Measurements from ENCODE around the gene SPOCD1. TPM values are rescaled to one million over a fixed set of nuclear protein-coding genes. Genes with fewer than 3 reads are reported as not detected.

SPOCD1 gene
- total RNA-seq, 1 donor from 2014 or later: 0.19 TPM

GRCh38 chr1:31791131-31791858, 24.5 kb downstream of the SPOCD1 start:
- intact Hi-C loops (cut with DNase I): loop anchor here (2.0 kb wide), 1 partner anchor 172 kb away; no protein-coding TSS in a partner anchor
- DNase-seq (ENCODE audit: low spot score): peak; percentile 20

- intact Hi-C loops (cut with DNase I): loop anchor here (2.0 kb wide), 1 partner anchor 172 kb away; no protein-coding TSS in a partner anchor
- DNase-seq (ENCODE audit: low spot score): peak; percentile 57
These were observed 25.2 kb downstream of the SPOCD1 start for GRCh38 chr1:31790641-31791091.

GRCh38 chr1:31790140-31790539, 25.7 kb downstream of the SPOCD1 start:
- intact Hi-C loops (cut with DNase I): loop anchor here (2.0 kb wide), 1 partner anchor 173 kb away; no protein-coding TSS in a partner anchor

GRCh38 chr1:31789259-31790065, 26.4 kb downstream of the SPOCD1 start:
- intact Hi-C loops (cut with DNase I): loop anchor here (1.0 to 5.0 kb wide), 5 partner anchors 25 to 222 kb away; partner anchors contain the start of gene ADGRB2
- DNase-seq (ENCODE audit: low spot score): peak; percentile 98

More at GRCh38 chr1:31790140-31790539, 25.7 kb downstream of the SPOCD1 start:
- DNase-seq (ENCODE audit: low spot score): no peak

GRCh38 chr1:31788825-31789256, 27.0 kb downstream of the SPOCD1 start:
- intact Hi-C loops (cut with DNase I): loop anchor here (1.0 to 5.0 kb wide), 4 partner anchors 24 to 222 kb away; partner anchors contain the start of gene ADGRB2
- DNase-seq (ENCODE audit: low spot score): no peak

- peak; percentile 97 for DNase-seq (ENCODE audit: low spot score)
- intact Hi-C loops (cut with DNase I): loop anchor here (2.0 to 5.0 kb wide), 3 partner anchors 23 to 221 kb away; partner anchors contain the start of gene ADGRB2
These were observed 27.5 kb downstream of the SPOCD1 start for GRCh38 chr1:31788138-31788824.

- intact Hi-C loops (cut with DNase I): loop anchor here (2.0 to 5.0 kb wide), 3 partner anchors 23 to 220 kb away; partner anchors contain the start of gene ADGRB2
- DNase-seq (ENCODE audit: low spot score): no peak
These were observed 28.1 kb downstream of the SPOCD1 start for GRCh38 chr1:31787786-31788137.

GRCh38 chr1:31787261-31787660, 28.6 kb downstream of the SPOCD1 start:
- intact Hi-C loops (cut with DNase I): loop anchor here (5.0 kb wide), 2 partner anchors 75 to 220 kb away; no protein-coding TSS in a partner anchor
- no peak for DNase-seq (ENCODE audit: low spot score)

GRCh38 chr1:31786366-31787060, 29.3 kb downstream of the SPOCD1 start:
- intact Hi-C loops (cut with DNase I): loop anchor here (5.0 kb wide), 2 partner anchors 74 to 219 kb away; no protein-coding TSS in a partner anchor
- no peak for DNase-seq (ENCODE audit: low spot score)

- intact Hi-C loops (cut with DNase I): loop anchor here (5.0 kb wide), 2 partner anchors 74 to 219 kb away; no protein-coding TSS in a partner anchor
- no peak for DNase-seq (ENCODE audit: low spot score)
These were observed 29.9 kb downstream of the SPOCD1 start for GRCh38 chr1:31785947-31786290.

- intact Hi-C loops (cut with DNase I): loop anchor here (5.0 kb wide), 2 partner anchors 73 to 218 kb away; no protein-coding TSS in a partner anchor
- DNase-seq (ENCODE audit: low spot score): no peak
These were observed 30.5 kb downstream of the SPOCD1 start for GRCh38 chr1:31785020-31785946.

- DNase-seq (ENCODE audit: low spot score): no peak
- intact Hi-C loops (cut with DNase I): loop anchor here (5.0 kb wide), 2 partner anchors 72 to 217 kb away; no protein-coding TSS in a partner anchor
These were observed 31.3 kb downstream of the SPOCD1 start for GRCh38 chr1:31784356-31785019.

GRCh38 chr1:31783846-31784245, 32.0 kb downstream of the SPOCD1 start:
- DNase-seq (ENCODE audit: low spot score): no peak
- intact Hi-C loops (cut with DNase I): no loop called here

- no peak for DNase-seq (ENCODE audit: low spot score)
- intact Hi-C loops (cut with DNase I): no loop called here
These were observed 33.1 kb downstream of the SPOCD1 start for GRCh38 chr1:31782421-31783410.

GRCh38 chr1:31781756-31782371, 34.0 kb downstream of the SPOCD1 start:
- intact Hi-C loops (cut with DNase I): no loop called here
- no peak for DNase-seq (ENCODE audit: low spot score)
